Smooth muscle cell (in vitro differentiated cells): ENCODE data around the gene CD84. TPM values are rescaled to one million over a fixed set of nuclear protein-coding genes. Genes with fewer than 3 reads are reported as not detected.

Experiments
- DNase-seq: peaks from one replicate; lab custom pipeline; 2025; ENCODE audit not compliant: unreplicated experiment; lab: John Stamatoyannopoulos, UW
- H2AFZ ChIP-seq: fragments of 200-600 bp; sonication (generic); 2 replicates; pipeline ENCODE4 v1.6.0; 2016; ENCODE audit warnings: antibody characterized with exemption, low read depth, mild to moderate bottlenecking
- H3F3A ChIP-seq: fragments of 200-600 bp; sonication (generic); 2 replicates; pipeline ENCODE4 v1.6.0; 2017; ENCODE audit warnings: antibody characterized with exemption, low read depth
- H3K27ac ChIP-seq: fragments of 200-600 bp; sonication (generic); 2 replicates; pipeline ENCODE4 v1.5.1; 2016; ENCODE audit warnings: low read depth, mild to moderate bottlenecking
- H3K27me3 ChIP-seq: fragments of 200-600 bp; sonication (generic); 2 replicates; pipeline ENCODE4 v1.6.1; 2016; ENCODE audit warnings: low read depth, mild to moderate bottlenecking
- H3K36me3 ChIP-seq: fragments of 200-600 bp; sonication (generic); 2 replicates; pipeline ENCODE4 v1.5.1; 2016; ENCODE audit warnings: low read depth
- H3K4me1 ChIP-seq: fragments of 200-600 bp; sonication (generic); 2 replicates; pipeline ENCODE4 v1.5.1; 2016; ENCODE audit warnings: low read depth
- H3K4me2 ChIP-seq: fragments of 200-600 bp; sonication (generic); 2 replicates; pipeline ENCODE4 v1.6.0; 2016; ENCODE audit warnings: mild to moderate bottlenecking
- H3K4me3 ChIP-seq: fragments of 200-600 bp; sonication (generic); 2 replicates; pipeline ENCODE4 v1.5.1; 2016; ENCODE audit warnings: mild to moderate bottlenecking
- H3K79me2 ChIP-seq: fragments of 200-600 bp; sonication (generic); 2 replicates; pipeline ENCODE4 v1.6.0; 2016; ENCODE audit warnings: low read depth, mild to moderate bottlenecking
- H3K9ac ChIP-seq: fragments of 200-600 bp; sonication (generic); 2 replicates; pipeline ENCODE4 v1.6.0; 2016; ENCODE audit warnings: low read depth
- H3K9me3 ChIP-seq: fragments of 200-600 bp; sonication (generic); replicated peaks from 2 replicates; pipeline ENCODE4 v1.5.1; 2016; ENCODE audit warnings: low read depth
- H4K20me1 ChIP-seq: fragments of 200-600 bp; sonication (generic); 2 replicates; pipeline ENCODE4 v1.6.0; 2016; ENCODE audit warnings: low read depth
- CTCF ChIP-seq: fragments of 200-600 bp; sonication (generic); IDR thresholded peaks from 2 replicates; pipeline ENCODE4 v1.5.1; 2017; ENCODE audit warnings: borderline replicate concordance, mild to moderate bottlenecking, antibody characterized with exemption; ENCODE audit not compliant: insufficient read depth, poor library complexity, severe bottlenecking
- WGBS: methylation state at CpG from one replicate; pipeline ENCODE4 v1.1.7; 2016; ENCODE audit warnings: low lambda C conversion rate; 5-methylcytosine and 5-hydroxymethylcytosine counted together
- polyA plus RNA-seq: library from polyadenylated mRNA; unstranded; fragments of >200 nt; fragmentation: Nextera tagmentation; extraction: Ambion mirVana; gene quantifications from 2 replicates; pipeline ENCODE4 v1.2.1, GENCODE V29; 2016
- total RNA-seq: library from RNA; depleted of rRNA; stranded (reverse); fragments of >200 nt; gene quantifications from 2 replicates; pipeline ENCODE4 v1.2.3, GENCODE V29; 2014

The CD84 gene
- total and polyA plus RNA-seq, 2 experiments from 2014 or later, result not detected

- Histone ChIP-seq H3K9ac (no peak overlapping the region), H3K4me3 (no peak overlapping the region), H3K79me2 (no peaks in the 10 kb centered on the region), H3K4me2 (no peak overlapping the region), H3K27ac (no peak overlapping the region), H3K36me3 (no peaks in the 10 kb centered on the region), H3F3A (no peaks in the 10 kb centered on the region), H2AFZ (no peak overlapping the region), H4K20me1 (no peaks in the 10 kb centered on the region), H3K9me3 (no peaks in the 10 kb centered on the region), H3K4me1 (no peaks in the 10 kb centered on the region), H3K27me3 (no peaks in the 10 kb centered on the region)
- TF ChIP-seq CTCF, result no peak
- no peak for DNase-seq
- 95% methylated on average over 4 of the region's 4 CpGs for WGBS
Measured at GRCh38 chr1:160605792-160606479, 26.6 kb upstream of the CD84 start.

DNA sequence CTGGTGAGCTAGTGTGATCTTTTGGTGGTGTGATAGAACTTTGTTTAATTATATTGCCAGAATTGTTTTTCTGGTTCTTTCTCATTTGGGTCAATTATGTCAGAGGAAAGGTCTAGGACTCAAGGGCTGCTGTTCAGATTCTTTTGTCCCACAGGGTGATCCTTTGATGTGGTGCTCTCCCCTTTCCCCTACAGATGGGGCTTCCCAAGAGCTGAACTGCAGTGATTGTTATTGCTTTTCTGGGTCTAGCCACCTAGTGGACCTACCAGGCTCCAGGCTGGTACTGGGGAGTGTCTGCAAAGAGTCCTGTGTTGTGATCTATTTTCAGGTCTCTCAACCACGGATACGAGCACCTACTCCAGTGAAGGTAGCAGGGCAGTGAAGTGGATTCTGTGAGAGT is 25.9 kb upstream of the CD84 start:
- 91% methylated on average over 2 of the region's 2 CpGs for WGBS
- no peak for DNase-seq
- H3K79me2 ChIP-seq, result no peaks in the 10 kb centered on the region
- H3K27me3 ChIP-seq, result no peaks in the 10 kb centered on the region
- H3F3A ChIP-seq, result no peaks in the 10 kb centered on the region
- no peak overlapping the region for H3K9ac ChIP-seq
- H4K20me1 ChIP-seq, result no peaks in the 10 kb centered on the region
- H3K9me3 ChIP-seq, result no peaks in the 10 kb centered on the region
- no peak overlapping the region for H3K27ac ChIP-seq
- no peak overlapping the region for H2AFZ ChIP-seq
- H3K36me3 ChIP-seq, result no peaks in the 10 kb centered on the region
- no peaks in the 10 kb centered on the region for H3K4me1 ChIP-seq
- H3K4me3 ChIP-seq, result no peak overlapping the region
- TF ChIP-seq CTCF, result no peak
- H3K4me2 ChIP-seq, result no peak overlapping the region

DNA sequence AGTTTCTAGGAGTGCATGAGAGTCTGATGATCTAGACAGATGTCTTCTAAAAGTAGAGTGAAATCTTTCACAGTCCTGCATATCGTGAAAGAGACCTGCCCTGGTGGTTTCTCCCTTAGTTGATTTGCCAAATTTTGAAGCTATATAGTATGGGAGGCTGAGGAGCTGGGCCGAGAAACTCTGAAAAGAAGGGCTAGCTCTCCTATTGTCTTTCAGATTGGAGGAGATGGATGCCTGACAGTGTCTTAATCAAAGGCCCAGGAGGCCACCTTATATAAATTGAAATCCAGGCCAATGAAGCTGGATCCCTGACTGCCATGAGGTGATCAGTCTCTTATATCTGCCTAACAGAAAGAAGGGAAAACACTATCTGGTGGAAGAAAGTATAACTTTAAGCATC is 18.4 kb upstream of the CD84 start:
- TF ChIP-seq CTCF, result no peak
- no peaks in the 10 kb centered on the region for H3K4me1 ChIP-seq
- DNase-seq, result no peak
- H2AFZ ChIP-seq, result no peak overlapping the region
- H3K36me3 ChIP-seq, result no peaks in the 10 kb centered on the region
- H3K79me2 ChIP-seq, result no peaks in the 10 kb centered on the region
- no peak overlapping the region for H3K4me3 ChIP-seq
- no peaks in the 10 kb centered on the region for H3K9me3 ChIP-seq
- no peak overlapping the region for H3K4me2 ChIP-seq
- 82% methylated on average over 2 of the region's 2 CpGs for WGBS
- H3K27me3 ChIP-seq, result no peaks in the 10 kb centered on the region
- H3F3A ChIP-seq, result no peaks in the 10 kb centered on the region
- H3K9ac ChIP-seq, result no peak overlapping the region
- H3K27ac ChIP-seq, result no peak overlapping the region
- no peaks in the 10 kb centered on the region for H4K20me1 ChIP-seq

DNA sequence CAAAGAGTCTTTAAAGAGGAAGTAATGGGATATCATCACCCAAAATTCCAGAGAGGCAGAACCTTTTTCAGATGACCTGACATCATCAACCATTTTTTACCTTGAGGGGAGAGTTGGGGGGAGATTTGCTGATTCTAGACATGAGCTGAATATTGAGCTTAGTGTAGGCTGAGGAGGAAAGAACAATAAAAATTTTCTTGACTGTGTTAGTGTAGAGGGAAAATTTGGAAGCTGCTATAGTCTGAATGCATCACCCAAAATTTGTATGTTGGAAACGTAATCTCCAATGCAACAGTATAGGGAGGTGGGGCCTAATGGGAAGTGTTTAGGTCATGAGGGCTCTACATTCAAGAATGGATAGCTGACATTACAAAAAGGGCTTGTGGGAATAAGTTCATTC is 17.8 kb upstream of the CD84 start:
- Histone ChIP-seq H3K4me2 (no peak overlapping the region), H4K20me1 (no peaks in the 10 kb centered on the region), H2AFZ (no peak overlapping the region), H3F3A (no peaks in the 10 kb centered on the region), H3K4me1 (no peaks in the 10 kb centered on the region), H3K27me3 (no peaks in the 10 kb centered on the region), H3K36me3 (no peaks in the 10 kb centered on the region), H3K9ac (no peak overlapping the region), H3K27ac (no peak overlapping the region), H3K4me3 (no peak overlapping the region), H3K79me2 (no peaks in the 10 kb centered on the region), H3K9me3 (no peaks in the 10 kb centered on the region)
- DNase-seq, result no peak
- no peak for TF ChIP-seq CTCF
- WGBS, result 100% methylated on average over 1 of the region's 1 CpG
